ENCODE measurements around the gene ZMYND8. TPM values are rescaled to one million over a fixed set of nuclear protein-coding genes. Genes with fewer than 3 reads are reported as not detected.

The ZMYND8 gene
- total RNA-seq, 2 experiments from 2014 or later = 44.3 to 44.7 TPM

GRCh38 chr20:47198254-47198671 is 158.2 kb downstream of the ZMYND8 start:
- Mint-ChIP-seq H3K27ac (no peak overlapping the region), H3K4me3 (no peak overlapping the region), H3K9me3 (ENCODE audit: insufficient read depth) (no peaks in the 10 kb centered on the region), H3K27me3 (ENCODE audit: low read depth) (no peaks in the 10 kb centered on the region), H3K4me1 (ENCODE audit: low read depth) (peaks cover 13% of the 10 kb centered on the region), H3K36me3 (ENCODE audit: low read depth) (no peaks in the 10 kb centered on the region)
- ATAC-seq (no peak), DNase-seq (no peak)
- ChIA-PET POLR2A (no interaction called here), CTCF (interaction anchor here (0.8 to 11.5 kb wide), 5 partner anchors 9 to 451 kb away, joined by 3 to 146 read pairs (median 5); no protein-coding TSS in a partner anchor)

- ChIA-PET CTCF (interaction anchor here (0.6 to 2.1 kb wide), 19 partner anchors 9 to 481 kb away, joined by 3 to 53 read pairs (median 4); partner anchors contain the start of gene ZMYND8), POLR2A (interaction anchor here (0.6 kb wide), 1 partner anchor 296 kb away, joined by 3 read pairs; no protein-coding TSS in a partner anchor)
- H3K27me3 Mint-ChIP-seq (ENCODE audit: low read depth) = peaks cover 5% of the 10 kb centered on the region
- peak; percentile 85 for DNase-seq
- no peak overlapping the region for H3K4me3 Mint-ChIP-seq
- H3K4me1 Mint-ChIP-seq (ENCODE audit: low read depth) = peaks cover 13% of the 10 kb centered on the region
- peak; percentile 84 for ATAC-seq
- no peaks in the 10 kb centered on the region for H3K36me3 Mint-ChIP-seq (ENCODE audit: low read depth)
- peak overlapping the region; percentile 20 for H3K27ac Mint-ChIP-seq
- no peaks in the 10 kb centered on the region for H3K9me3 Mint-ChIP-seq (ENCODE audit: insufficient read depth)
These were observed 160.1 kb downstream of the ZMYND8 start for GRCh38 chr20:47196091-47197081.

GRCh38 chr20:47195573-47195972 is 160.9 kb downstream of the ZMYND8 start:
- Mint-ChIP-seq H3K27me3 (ENCODE audit: low read depth) (peaks cover 5% of the 10 kb centered on the region), H3K9me3 (ENCODE audit: insufficient read depth) (no peaks in the 10 kb centered on the region), H3K36me3 (ENCODE audit: low read depth) (no peaks in the 10 kb centered on the region), H3K27ac (no peak overlapping the region), H3K4me3 (no peak overlapping the region), H3K4me1 (ENCODE audit: low read depth) (peaks cover 13% of the 10 kb centered on the region)
- no peak for DNase-seq
- ChIA-PET POLR2A (no interaction called here), CTCF (interaction anchor here (1.3 to 3.1 kb wide), 3 partner anchors 10 to 188 kb away, joined by 3 to 33 read pairs (median 15); no protein-coding TSS in a partner anchor)
- ATAC-seq = no peak

- ATAC-seq = no peak
- no peak for DNase-seq
- H3K36me3 Mint-ChIP-seq (ENCODE audit: low read depth) = no peaks in the 10 kb centered on the region
- ChIA-PET CTCF (interaction anchor here (1.2 kb wide), 1 partner anchor 192 kb away, joined by 3 read pairs; no protein-coding TSS in a partner anchor), POLR2A (no interaction called here)
- H3K9me3 Mint-ChIP-seq (ENCODE audit: insufficient read depth) = no peaks in the 10 kb centered on the region
- H3K27ac Mint-ChIP-seq = no peak overlapping the region
- H3K27me3 Mint-ChIP-seq (ENCODE audit: low read depth) = peaks cover 11% of the 10 kb centered on the region
- peaks cover 19% of the 10 kb centered on the region for H3K4me1 Mint-ChIP-seq (ENCODE audit: low read depth)
- H3K4me3 Mint-ChIP-seq = no peak overlapping the region
These were observed 164.5 kb downstream of the ZMYND8 start for GRCh38 chr20:47191956-47192355.

- DNase-seq (no peak), ATAC-seq (no peak)
- Mint-ChIP-seq H3K4me1 (ENCODE audit: low read depth) (peaks cover 12% of the 10 kb centered on the region), H3K4me3 (no peak overlapping the region), H3K27me3 (ENCODE audit: low read depth) (peaks cover 11% of the 10 kb centered on the region), H3K27ac (no peak overlapping the region), H3K36me3 (ENCODE audit: low read depth) (no peaks in the 10 kb centered on the region), H3K9me3 (ENCODE audit: insufficient read depth) (no peaks in the 10 kb centered on the region)
- POLR2A ChIA-PET = no interaction called here
- CTCF ChIA-PET = interaction anchor here (1.2 kb wide), 1 partner anchor 193 kb away, joined by 3 read pairs; no protein-coding TSS in a partner anchor
These were observed 165.3 kb downstream of the ZMYND8 start for GRCh38 chr20:47191074-47191673.

GRCh38 chr20:47189060-47189459 is 167.4 kb downstream of the ZMYND8 start:
- CTCF ChIA-PET = interaction anchor here (1.1 kb wide), 1 partner anchor 194 kb away, joined by 4 read pairs; no protein-coding TSS in a partner anchor
- Mint-ChIP-seq H3K27me3 (ENCODE audit: low read depth) (peaks cover 14% of the 10 kb centered on the region), H3K9me3 (ENCODE audit: insufficient read depth) (no peaks in the 10 kb centered on the region), H3K27ac (no peak overlapping the region), H3K36me3 (ENCODE audit: low read depth) (no peaks in the 10 kb centered on the region), H3K4me1 (ENCODE audit: low read depth) (peaks cover 12% of the 10 kb centered on the region), H3K4me3 (no peak overlapping the region)
- POLR2A ChIA-PET = no interaction called here
- no peak for ATAC-seq
- no peak for DNase-seq

GRCh38 chr20:47188540-47188939 is 168.0 kb downstream of the ZMYND8 start:
- Mint-ChIP-seq H3K4me3 (no peak overlapping the region), H3K4me1 (ENCODE audit: low read depth) (peaks cover 12% of the 10 kb centered on the region), H3K9me3 (ENCODE audit: insufficient read depth) (no peaks in the 10 kb centered on the region), H3K27ac (no peak overlapping the region), H3K36me3 (ENCODE audit: low read depth) (no peaks in the 10 kb centered on the region), H3K27me3 (ENCODE audit: low read depth) (peaks cover 14% of the 10 kb centered on the region)
- POLR2A ChIA-PET = no interaction called here
- DNase-seq (no peak), ATAC-seq (no peak)
- CTCF ChIA-PET = interaction anchor here (1.1 kb wide), 1 partner anchor 194 kb away, joined by 4 read pairs; no protein-coding TSS in a partner anchor

- Mint-ChIP-seq H3K27ac (no peak overlapping the region), H3K36me3 (ENCODE audit: low read depth) (no peaks in the 10 kb centered on the region), H3K4me3 (no peak overlapping the region), H3K4me1 (ENCODE audit: low read depth) (peaks cover 12% of the 10 kb centered on the region), H3K9me3 (ENCODE audit: insufficient read depth) (no peaks in the 10 kb centered on the region), H3K27me3 (ENCODE audit: low read depth) (peaks cover 12% of the 10 kb centered on the region)
- ChIA-PET CTCF (interaction anchor here (0.6 to 0.9 kb wide), 3 partner anchors 193 to 197 kb away, joined by 3 read pairs; no protein-coding TSS in a partner anchor), POLR2A (no interaction called here)
- ATAC-seq = no peak
- DNase-seq = no peak
These were observed 168.9 kb downstream of the ZMYND8 start for GRCh38 chr20:47187450-47188195.

GRCh38 chr20:47183367-47183766 is 173.1 kb downstream of the ZMYND8 start:
- Mint-ChIP-seq H3K27ac (no peak overlapping the region), H3K4me1 (ENCODE audit: low read depth) (peaks cover 4% of the 10 kb centered on the region), H3K9me3 (ENCODE audit: insufficient read depth) (peaks cover 3% of the 10 kb centered on the region), H3K4me3 (no peak overlapping the region), H3K27me3 (ENCODE audit: low read depth) (peaks cover 3% of the 10 kb centered on the region), H3K36me3 (ENCODE audit: low read depth) (no peaks in the 10 kb centered on the region)
- no peak for DNase-seq
- ChIA-PET POLR2A (no interaction called here), CTCF (interaction anchor here (2.5 kb wide), 1 partner anchor 201 kb away, joined by 8 read pairs; no protein-coding TSS in a partner anchor)
- no peak for ATAC-seq

GRCh38 chr20:47181056-47181862 is 175.2 kb downstream of the ZMYND8 start:
- peaks cover 2% of the 10 kb centered on the region for H3K4me1 Mint-ChIP-seq (ENCODE audit: low read depth)
- CTCF ChIA-PET = interaction anchor here (0.5 to 1.8 kb wide), 3 partner anchors 15 to 157 kb away, joined by 3 to 5 read pairs (median 3); no protein-coding TSS in a partner anchor
- H3K9me3 Mint-ChIP-seq (ENCODE audit: insufficient read depth) = peaks cover 3% of the 10 kb centered on the region
- H3K4me3 Mint-ChIP-seq = no peak overlapping the region
- peaks cover 5% of the 10 kb centered on the region for H3K27me3 Mint-ChIP-seq (ENCODE audit: low read depth)
- H3K36me3 Mint-ChIP-seq (ENCODE audit: low read depth) = no peaks in the 10 kb centered on the region
- peak; percentile 50 for DNase-seq
- POLR2A ChIA-PET = no interaction called here
- H3K27ac Mint-ChIP-seq = no peak overlapping the region
- ATAC-seq = peak; percentile 57
